Vagina (tissue), 2 donors: Measurements from ENCODE around the gene KRTAP6-1. TPM values are rescaled to one million over a fixed set of nuclear protein-coding genes. Genes with fewer than 3 reads are reported as not detected.

Experiments
- DNase-seq, 2 donors: peaks; one replicate each; pipeline ENCODE4 v3.0.0-alpha.2; 2017; ENCODE audit errors: extremely low spot score in 2 of 2
- H3K27ac ChIP-seq: fragments of 200-600 bp; sonication (generic); one replicate; pipeline ENCODE4 v1.5.1; 2019
- H3K27me3 ChIP-seq: fragments of 200-600 bp; sonication (generic); one replicate; pipeline ENCODE4 v1.5.1; 2019
- H3K36me3 ChIP-seq, 2 donors: fragments of 200-600 bp; sonication (generic); one replicate each; pipeline ENCODE4 v1.5.1; 2017 to 2019
- H3K4me1 ChIP-seq: fragments of 200-600 bp; sonication (generic); one replicate; pipeline ENCODE4 v1.5.1; 2019
- H3K4me3 ChIP-seq, 2 donors: fragments of 200-600 bp; sonication (generic); 1 replicate in 1 of 2; 2 replicates in 1 of 2; pipeline ENCODE4 v1.5.1; 2016 to 2019
- H3K9me3 ChIP-seq: fragments of 200-600 bp; sonication (generic); one replicate; pipeline ENCODE4 v1.5.1; 2019
- CTCF ChIP-seq, 3 experiments: fragments of 450-650 bp in 2 of 3; fragments of 200-600 bp in 1 of 3; sonication (generic) in 1 of 3; IDR thresholded peaks; one replicate each; pipeline ENCODE4 v1.5.1; 2017 to 2019; ENCODE audit warnings: antibody characterized with exemption in 3 of 3, mild to moderate bottlenecking in 2 of 3, moderate library complexity in 2 of 3
- POLR2A ChIP-seq, 2 donors: fragments of 450-650 bp; IDR thresholded peaks; one replicate each; pipeline ENCODE4 v1.6.1; 2017; ENCODE audit warnings: antibody characterized with exemption in 2 of 2, mild to moderate bottlenecking in 2 of 2, moderate library complexity in 2 of 2
- POLR2AphosphoS5 ChIP-seq, 2 donors: sonication (generic); formaldehyde crosslinking; IDR thresholded peaks; one replicate each; pipeline ENCODE4 v1.9.0; 2017; ENCODE audit warnings: antibody characterized with exemption in 2 of 2, mild to moderate bottlenecking in 2 of 2, low read depth in 1 of 2; ENCODE audit not compliant: insufficient read depth in 1 of 2
- intact Hi-C: fragments of 100-400 bp; cut with DNase I; formaldehyde crosslinking; loops from one replicate; pipeline ENCODE4 v1.15.1; 2023
- total RNA-seq: library from RNA; depleted of rRNA; stranded (reverse); fragments of >200 nt; gene quantifications from one replicate; pipeline ENCODE4 v1.2.3, GENCODE V29; 2016

Gene KRTAP6-1
- total RNA-seq, 1 donor from 2014 or later: not detected

GRCh38 chr21:30605968-30606367 is 7.8 kb downstream of the KRTAP6-1 start:
- H3K36me3 ChIP-seq: no peaks in the 10 kb centered on the region
- no peaks in the 10 kb centered on the region for H3K9me3 ChIP-seq
- no peak overlapping the region for H3K4me3 ChIP-seq
- no peak for DNase-seq
- TF ChIP-seq CTCF (IDR thresholded peaks at IDR 0.05) (no peak), POLR2AphosphoS5 (IDR thresholded peaks at IDR 0.05; ENCODE audit: insufficient read depth in 1 of 2, low read depth in 1 of 2) (no peak), POLR2A (IDR thresholded peaks at IDR 0.05) (no peak)
- no peak overlapping the region for H3K27ac ChIP-seq
- intact Hi-C loops: no loop called here
- no peaks in the 10 kb centered on the region for H3K4me1 ChIP-seq
- H3K27me3 ChIP-seq: no peaks in the 10 kb centered on the region

GRCh38 chr21:30600787-30601186 is 12.9 kb downstream of the KRTAP6-1 start, which contains the start of gene KRTAP22-1:
TSS of gene KRTAP22-1 (plus strand) at chr21:30601087.
- no peaks in the 10 kb centered on the region for H3K27me3 ChIP-seq
- H3K4me3 ChIP-seq: no peak within 1 kb of the TSS
- intact Hi-C loops: no loop called here
- no peak for DNase-seq
- TF ChIP-seq POLR2A (IDR thresholded peaks at IDR 0.05): no peak
- TF ChIP-seq CTCF (IDR thresholded peaks at IDR 0.05): no peak
- TF ChIP-seq POLR2AphosphoS5 (IDR thresholded peaks at IDR 0.05; ENCODE audit: insufficient read depth in 1 of 2, low read depth in 1 of 2): no peak
- no peak within 1 kb of the TSS for H3K27ac ChIP-seq
- no peaks in the 10 kb centered on the region for H3K36me3 ChIP-seq
- H3K9me3 ChIP-seq: no peaks in the 10 kb centered on the region
- H3K4me1 ChIP-seq: no peaks in the 10 kb centered on the region

- no peaks in the 10 kb centered on the region for H3K36me3 ChIP-seq
- TF ChIP-seq POLR2A (IDR thresholded peaks at IDR 0.05) (no peak), POLR2AphosphoS5 (IDR thresholded peaks at IDR 0.05; ENCODE audit: insufficient read depth in 1 of 2, low read depth in 1 of 2) (no peak), CTCF (IDR thresholded peaks at IDR 0.05) (no peak)
Observed at GRCh38 chr21:30598802-30599201, 14.9 kb downstream of the KRTAP6-1 start, which contains the start of gene KRTAP6-2. TSS of gene KRTAP6-2 (minus strand) at chr21:30598902. CDS start at chr21:30598874, 28 bp downstream.

GRCh38 chr21:30592140-30592539 is 21.6 kb downstream of the KRTAP6-1 start, which contains the start of gene KRTAP6-3:
TSS of gene KRTAP6-3 (plus strand) at chr21:30592440. CDS start at chr21:30592446, 6 bp downstream.
- no peak within 1 kb of the TSS for H3K27ac ChIP-seq
- H3K36me3 ChIP-seq: no peaks in the 10 kb centered on the region
- H3K9me3 ChIP-seq: no peaks in the 10 kb centered on the region
- no peak for DNase-seq
- no peak for TF ChIP-seq POLR2AphosphoS5 (IDR thresholded peaks at IDR 0.05; ENCODE audit: insufficient read depth in 1 of 2, low read depth in 1 of 2)
- no peak for TF ChIP-seq POLR2A (IDR thresholded peaks at IDR 0.05)
- TF ChIP-seq CTCF (IDR thresholded peaks at IDR 0.05): no peak
- H3K4me1 ChIP-seq: no peaks in the 10 kb centered on the region
- no peak within 1 kb of the TSS for H3K4me3 ChIP-seq
- intact Hi-C loops: no loop called here
- H3K27me3 ChIP-seq: no peaks in the 10 kb centered on the region

More at GRCh38 chr21:30598802-30599201, 14.9 kb downstream of the KRTAP6-1 start, which contains the start of gene KRTAP6-2:
- Histone ChIP-seq H3K27ac (no peak within 1 kb of the TSS), H3K27me3 (no peaks in the 10 kb centered on the region), H3K4me3 (no peak within 1 kb of the TSS), H3K4me1 (no peaks in the 10 kb centered on the region), H3K9me3 (no peaks in the 10 kb centered on the region)
- no peak for DNase-seq
- intact Hi-C loops: no loop called here

- no peaks in the 10 kb centered on the region for H3K4me1 ChIP-seq
- no peaks in the 10 kb centered on the region for H3K36me3 ChIP-seq
- no peak for DNase-seq
- no peak within 1 kb of the TSS for H3K27ac ChIP-seq
- no peaks in the 10 kb centered on the region for H3K9me3 ChIP-seq
- no peak for TF ChIP-seq CTCF (IDR thresholded peaks at IDR 0.05)
- no peak for TF ChIP-seq POLR2A (IDR thresholded peaks at IDR 0.05)
- no peak for TF ChIP-seq POLR2AphosphoS5 (IDR thresholded peaks at IDR 0.05; ENCODE audit: insufficient read depth in 1 of 2, low read depth in 1 of 2)
- H3K27me3 ChIP-seq: no peaks in the 10 kb centered on the region
- intact Hi-C loops: no loop called here
- no peak within 1 kb of the TSS for H3K4me3 ChIP-seq
Observed at GRCh38 chr21:30590297-30590696, 23.4 kb downstream of the KRTAP6-1 start, which contains the start of gene KRTAP22-2. TSS of gene KRTAP22-2 (minus strand) at chr21:30590397.
